Stimulated activated CD8-positive, alpha-beta memory T cell treated with anti-CD3 and anti-CD28 coated beads, Interleukin-12 subunit alpha, Interleukin-12 subunit beta, amount 100 ng/mL, for 24 hours (primary cell): Measurements from ENCODE around the gene SLC4A3.

ENCODE experiments used
- DNase-seq: peaks from one replicate; pipeline ENCODE4 v3.0.0-alpha.2; 2020; ENCODE audit errors: extremely low read depth

SLC4A3 gene

GRCh38 chr2:219612577-219613286, 14.7 kb upstream of the SLC4A3 start:
- DNase-seq, result no peak

GRCh38 chr2:219613461-219614070, 13.9 kb upstream of the SLC4A3 start:
- no peak for DNase-seq

GRCh38 chr2:219614076-219614860, 13.2 kb upstream of the SLC4A3 start:
- DNase-seq, result no peak

GRCh38 chr2:219615036-219615435, 12.4 kb upstream of the SLC4A3 start:
- DNase-seq, result no peak

- DNase-seq, result no peak
These were observed 11.5 kb upstream of the SLC4A3 start for GRCh38 chr2:219615894-219616293.

GRCh38 chr2:219616550-219616949, 10.9 kb upstream of the SLC4A3 start:
- no peak for DNase-seq

GRCh38 chr2:219618733-219619122, 8.7 kb upstream of the SLC4A3 start:
- DNase-seq, result no peak

GRCh38 chr2:219619235-219619634, 8.2 kb upstream of the SLC4A3 start:
- no peak for DNase-seq

GRCh38 chr2:219620546-219620945, 6.9 kb upstream of the SLC4A3 start:
- no peak for DNase-seq

GRCh38 chr2:219621935-219622334, 5.5 kb upstream of the SLC4A3 start:
- DNase-seq, result no peak

GRCh38 chr2:219622472-219622871, 5.0 kb upstream of the SLC4A3 start:
- DNase-seq, result no peak

GRCh38 chr2:219624565-219624964, 2.9 kb upstream of the SLC4A3 start:
- DNase-seq, result no peak

- no peak for DNase-seq
These were observed 2.3 kb upstream of the SLC4A3 start for GRCh38 chr2:219625179-219625578.

- DNase-seq, result no peak
These were observed 890 bp upstream of the SLC4A3 start for GRCh38 chr2:219626540-219626939.

GRCh38 chr2:219628235-219628985, 980 bp downstream of the SLC4A3 start:
- DNase-seq, result no peak

- no peak for DNase-seq
These were observed 1.8 kb downstream of the SLC4A3 start for GRCh38 chr2:219628986-219629901.

GRCh38 chr2:219629976-219630695, 2.7 kb downstream of the SLC4A3 start:
- DNase-seq, result no peak

GRCh38 chr2:219630770-219631405, 3.5 kb downstream of the SLC4A3 start:
- no peak for DNase-seq

GRCh38 chr2:219631406-219631891, 4.0 kb downstream of the SLC4A3 start:
- no peak for DNase-seq
